Endothelial cell of umbilical vein (primary cell): Measurements from ENCODE around the gene PKD1L1.

Experiments
- CTCF ChIP-seq, 2 donors: IDR thresholded peaks; 1 replicate in 1 of 2; 2 replicates in 1 of 2; pipeline ENCODE4 v1.5.1; 2011; ENCODE audit warnings: low read length in 2 of 2, mild to moderate bottlenecking in 2 of 2, moderate library complexity in 2 of 2, control low read depth in 1 of 2, inconsistent platforms in 1 of 2, low read depth in 1 of 2; ENCODE audit not compliant: insufficient read depth in 1 of 2; ENCODE audit errors: extremely low read depth in 1 of 2
- EZH2 ChIP-seq: IDR thresholded peaks from 2 replicates; pipeline ENCODE4 v1.6.1; 2012; ENCODE audit warnings: borderline replicate concordance, low read depth, mild to moderate bottlenecking, moderate library complexity, low read length, inconsistent platforms; ENCODE audit not compliant: severe bottlenecking
- FOS ChIP-seq: IDR thresholded peaks from 2 replicates; pipeline ENCODE4 v1.6.1; 2011; ENCODE audit warnings: mild to moderate bottlenecking, low read length, moderate library complexity, borderline replicate concordance; ENCODE audit not compliant: insufficient read depth
- GATA2 ChIP-seq: IDR thresholded peaks from 2 replicates; pipeline ENCODE4 v1.7.0; 2011; ENCODE audit warnings: low read depth, mild to moderate bottlenecking, moderate library complexity, mixed read lengths, low read length; ENCODE audit not compliant: insufficient read length, insufficient read depth
- JUN ChIP-seq: IDR thresholded peaks from 2 replicates; pipeline ENCODE4 v1.6.1; 2011; ENCODE audit warnings: borderline replicate concordance, low read depth; ENCODE audit not compliant: insufficient read length, insufficient read depth
- MAX ChIP-seq: IDR thresholded peaks from 2 replicates; pipeline ENCODE4 v1.6.1; 2011; ENCODE audit not compliant: insufficient read depth, insufficient read length
- MYC ChIP-seq: IDR thresholded peaks from one replicate; pipeline ENCODE4 v1.6.1; 2011; ENCODE audit warnings: mild to moderate bottlenecking, low read depth, low read length
- POLR2A ChIP-seq: IDR thresholded peaks from 2 replicates; pipeline ENCODE4 v1.6.1; 2012; ENCODE audit warnings: low read depth, mild to moderate bottlenecking, control low read depth, low read length
- POLR2AphosphoS5 ChIP-seq: IDR thresholded peaks from 2 replicates; pipeline ENCODE4 v1.6.1; 2012; ENCODE audit warnings: low read depth, mild to moderate bottlenecking, control low read depth, low read length, moderate library complexity; ENCODE audit not compliant: insufficient read depth

GRCh38 chr7:47808321-47808720, 139.9 kb downstream of the PKD1L1 start:
- TF ChIP-seq POLR2AphosphoS5 (no peak), CTCF (IDR thresholded peaks at IDR 0.05; ENCODE audit: extremely low read depth in 1 of 2, insufficient read depth in 1 of 2, low read depth in 1 of 2, low read length in 2 of 2) (no peak), POLR2A (no peak), FOS (no peak), MAX (no peak), EZH2 (no peak), MYC (no peak), GATA2 (no peak), JUN (no peak)
